ENCODE measurements around the gene ZNF367.

The ZNF367 gene

GRCh38 chr9:96338299-96338698 lies 79.9 kb downstream of the ZNF367 start:
- no peak for TF ChIP-seq GATA2 (IDR thresholded peaks at IDR 0.05; ENCODE audit: low read depth, low read length)
